NT2/D1 (cell line): ENCODE data around the gene EIF1AD.

Experiments used
- YY1 ChIP-seq: IDR thresholded peaks from 2 replicates; pipeline ENCODE4 v1.6.1; 2011; ENCODE audit not compliant: insufficient read length, insufficient read depth
- ZNF274 ChIP-seq: IDR thresholded peaks from 2 replicates; pipeline ENCODE4 v1.6.1; 2011; ENCODE audit warnings: mild to moderate bottlenecking, low read depth, low read length

DNA sequence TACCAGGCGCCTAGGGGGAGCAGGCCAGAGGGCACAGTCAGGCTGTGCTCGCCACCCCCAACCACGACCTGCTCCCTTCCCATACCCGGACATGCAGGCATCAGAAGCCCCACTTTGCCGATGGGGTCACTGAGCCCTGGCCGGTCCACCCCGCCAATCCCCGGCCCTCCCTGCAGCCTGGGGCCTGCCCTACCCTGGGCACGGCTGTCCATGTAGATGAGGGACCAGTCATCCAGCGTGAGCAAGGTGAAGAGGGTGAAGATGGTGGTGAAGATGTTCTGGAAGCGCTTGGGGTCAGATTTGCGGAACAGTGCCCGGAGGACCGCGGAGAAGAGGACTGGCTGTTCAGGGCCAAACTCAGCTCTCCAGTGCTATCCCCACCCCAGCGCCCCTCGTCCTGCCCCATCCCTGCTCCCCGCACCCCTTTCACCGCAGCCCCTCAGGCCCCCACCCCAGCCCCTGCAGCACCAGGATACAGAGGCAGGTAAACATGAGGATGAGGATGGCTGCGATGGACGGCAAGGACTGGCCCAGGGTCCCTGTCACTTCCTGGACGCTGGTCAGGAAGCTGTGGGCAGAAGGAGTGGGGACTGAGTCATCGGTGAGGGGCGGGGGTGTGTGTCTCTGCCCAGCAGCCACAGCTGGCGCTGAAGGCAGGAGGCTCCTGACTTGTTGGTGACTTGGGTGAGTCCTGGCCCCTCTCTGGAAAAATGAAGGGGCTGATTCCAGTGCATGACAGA, 18.8 kb upstream of the EIF1AD start:
- TF ChIP-seq YY1 = no peak
- TF ChIP-seq ZNF274 = no peak
